ENCODE results near the gene CLASP2.

DNA sequence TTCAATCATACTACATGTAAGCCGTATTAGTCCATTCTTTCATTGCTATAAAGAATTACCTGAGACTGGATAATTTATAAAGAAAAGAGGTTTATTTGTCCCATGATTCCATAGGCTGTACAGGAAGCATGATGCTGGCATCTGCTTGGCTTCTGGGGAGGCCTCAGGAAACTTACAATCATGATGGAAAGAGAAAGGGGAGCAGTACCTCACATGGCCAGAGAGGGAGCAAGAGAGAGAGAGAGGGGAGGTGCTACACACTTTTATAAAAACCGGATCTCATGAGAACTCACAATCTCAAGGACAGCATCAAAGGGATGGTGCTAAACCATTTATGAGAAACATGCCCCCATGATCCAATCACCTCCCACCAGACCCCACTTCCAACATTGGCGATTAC lies 14.3 kb upstream of the CLASP2 start:
- TF ChIP-seq EZH2 (IDR thresholded peaks at IDR 0.05; ENCODE audit: low read length) (no peak), CTCF (optimal IDR thresholded peaks at IDR 0.05 in 1 of 3, IDR thresholded peaks at IDR 0.05 in 1 of 3, conservative IDR thresholded peaks at IDR 0.05 in 1 of 3; ENCODE audit: extremely low read depth in 1 of 3, insufficient read depth in 2 of 3, low read length in 3 of 3) (peak in 2 of 3 experiments; percentile 15 to 31)

All from keratinocyte (primary cell).